Sciatic nerve (tissue), 2 donors: ENCODE data around the gene TNS3. TPM values are rescaled to one million over a fixed set of nuclear protein-coding genes. Genes with fewer than 3 reads are reported as not detected.

Experiments used
- ATAC-seq: fragments of 200-7000 bp; cut with Tn5 transposase; one replicate; pipeline ENCODE4 v1.9.1; 2020; ENCODE audit warnings: mild to moderate bottlenecking, moderate library complexity
- DNase-seq: peaks from one replicate; pipeline ENCODE4 v3.0.0-alpha.2; 2020; ENCODE audit warnings: low spot score
- intact Hi-C: fragments of 100-400 bp; cut with DNase I; formaldehyde crosslinking; loops from one replicate; pipeline ENCODE4 v1.14.2; 2022
- total RNA-seq: library from RNA; stranded (reverse); fragmentation: NEBNext Ultra II Directional; extraction: Animal tissue kit (Norgen Biotek cat#: 25700); gene quantifications from one replicate; pipeline ENCODE4 v1.2.1, GENCODE V29; 2021
- donor health status: DM: no; HTN: no; CAD: no.
- donor health status: DM: no; HTN: no; CAD: no.

The TNS3 gene
- total RNA-seq, 1 donor from 2014 or later, result 230 TPM

DNA sequence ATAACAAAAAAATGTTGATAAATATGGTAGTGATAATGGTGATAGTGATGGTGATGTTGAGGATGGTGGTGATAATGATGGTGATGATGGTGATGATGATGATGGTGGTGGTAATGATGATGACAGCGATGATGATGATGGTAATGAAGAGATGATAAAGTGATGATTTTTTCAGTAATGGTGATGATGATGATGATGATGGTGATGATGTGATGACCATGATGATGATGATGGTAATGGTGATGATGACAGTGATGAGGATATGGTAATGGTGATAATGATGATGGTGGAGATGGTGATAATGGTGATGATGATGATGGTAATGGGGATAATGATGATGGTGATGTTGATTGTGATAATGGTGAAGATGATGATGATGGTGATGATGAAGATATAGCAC lies 321.6 kb downstream of the TNS3 start:
- ATAC-seq (no peak), DNase-seq (no peak)
- intact Hi-C loops, result loop anchor here (10.0 kb wide), 1 partner anchor 715 kb away; the partner anchor contains the start of gene HUS1

- intact Hi-C loops, result loop anchor here (10.0 kb wide), 1 partner anchor 715 kb away; the partner anchor contains the start of gene HUS1
- DNase-seq (no peak), ATAC-seq (no peak)
Measured at GRCh38 chr7:47259682-47260081, 322.2 kb downstream of the TNS3 start.

DNA sequence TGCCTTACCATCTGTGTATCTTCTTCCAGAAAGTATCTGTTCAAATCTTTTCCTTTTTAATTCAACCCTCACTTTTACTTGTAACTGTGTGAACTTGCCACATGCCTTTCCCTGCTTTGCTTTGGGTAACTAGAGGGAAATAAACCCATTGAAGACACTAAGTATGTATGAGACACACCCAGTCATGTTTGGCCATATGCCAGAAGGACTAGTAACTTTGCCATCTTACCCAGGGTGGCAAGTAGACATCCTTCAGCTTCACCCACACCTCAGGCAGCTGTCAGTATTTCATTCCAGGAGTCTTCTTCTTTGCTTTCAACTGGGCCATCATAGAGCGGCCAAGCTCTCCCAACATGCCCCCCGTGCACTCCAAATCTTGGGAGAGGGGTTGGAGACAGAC lies 323.1 kb downstream of the TNS3 start:
- no peak for DNase-seq
- intact Hi-C loops, result no loop called here

DNA sequence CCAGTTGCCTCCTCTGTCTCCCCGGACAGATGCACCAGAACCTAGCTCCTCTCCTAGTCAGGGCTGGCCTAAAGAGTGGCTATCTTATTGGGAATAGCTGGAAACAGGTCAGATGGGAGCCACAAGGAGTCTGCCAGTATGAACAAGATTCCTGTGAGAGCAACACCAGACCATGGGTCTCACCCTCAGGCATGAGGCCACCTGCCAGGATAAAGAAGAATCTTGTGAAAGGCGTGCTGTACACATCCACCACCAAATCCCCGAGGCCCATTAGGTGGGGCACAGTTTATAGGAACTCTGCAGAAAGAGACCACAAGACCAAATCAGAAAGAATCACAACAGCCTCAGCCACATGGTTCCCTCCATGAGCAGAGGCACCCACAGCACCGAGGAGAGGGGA lies 325.9 kb downstream of the TNS3 start:
- ATAC-seq (peak; percentile 47), DNase-seq (no peak)
- intact Hi-C loops, result no loop called here

More for the DNA sequence above, 323.1 kb downstream of the TNS3 start:
- no peak for ATAC-seq

DNA sequence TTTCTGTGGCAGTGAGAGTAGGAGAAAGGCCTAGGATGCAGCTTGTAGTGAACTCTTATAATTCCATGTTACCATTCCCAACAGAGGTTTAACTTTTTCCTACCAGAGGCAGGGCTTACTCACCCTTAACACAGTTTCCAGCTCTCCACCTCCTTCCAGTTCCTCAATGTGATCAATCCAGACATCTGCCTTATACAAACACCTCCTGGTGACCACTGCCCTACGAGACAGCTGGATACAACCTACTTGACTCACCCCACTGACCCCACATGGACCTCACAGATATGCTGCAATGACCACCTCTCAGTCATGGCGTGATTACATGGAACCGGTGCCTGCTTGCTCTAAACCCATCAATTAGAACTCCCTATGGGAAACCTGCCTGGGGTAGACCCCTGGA lies 326.5 kb downstream of the TNS3 start:
- DNase-seq (no peak), ATAC-seq (no peak)
- intact Hi-C loops, result no loop called here

DNA sequence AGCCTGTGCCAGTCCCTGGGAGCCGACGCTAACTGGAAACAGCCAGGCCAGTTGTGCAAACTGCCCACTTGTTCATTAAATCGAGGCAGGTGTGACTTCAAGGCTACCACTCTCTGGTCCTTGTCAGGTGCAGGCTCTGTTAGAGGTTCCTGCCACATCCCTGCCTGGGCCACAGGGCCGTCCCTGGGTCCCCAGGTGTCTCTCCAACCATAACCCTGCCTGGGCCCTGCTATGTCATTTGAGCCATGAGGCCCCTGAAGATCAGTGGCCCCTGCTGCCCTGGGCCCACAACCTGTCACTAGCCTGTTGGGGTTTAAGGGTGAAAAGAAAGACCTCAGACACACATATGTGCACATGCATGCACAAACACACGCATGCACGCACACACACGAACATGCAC lies 326.9 kb downstream of the TNS3 start:
- no peak for ATAC-seq
- DNase-seq, result no peak
- intact Hi-C loops, result no loop called here

DNA sequence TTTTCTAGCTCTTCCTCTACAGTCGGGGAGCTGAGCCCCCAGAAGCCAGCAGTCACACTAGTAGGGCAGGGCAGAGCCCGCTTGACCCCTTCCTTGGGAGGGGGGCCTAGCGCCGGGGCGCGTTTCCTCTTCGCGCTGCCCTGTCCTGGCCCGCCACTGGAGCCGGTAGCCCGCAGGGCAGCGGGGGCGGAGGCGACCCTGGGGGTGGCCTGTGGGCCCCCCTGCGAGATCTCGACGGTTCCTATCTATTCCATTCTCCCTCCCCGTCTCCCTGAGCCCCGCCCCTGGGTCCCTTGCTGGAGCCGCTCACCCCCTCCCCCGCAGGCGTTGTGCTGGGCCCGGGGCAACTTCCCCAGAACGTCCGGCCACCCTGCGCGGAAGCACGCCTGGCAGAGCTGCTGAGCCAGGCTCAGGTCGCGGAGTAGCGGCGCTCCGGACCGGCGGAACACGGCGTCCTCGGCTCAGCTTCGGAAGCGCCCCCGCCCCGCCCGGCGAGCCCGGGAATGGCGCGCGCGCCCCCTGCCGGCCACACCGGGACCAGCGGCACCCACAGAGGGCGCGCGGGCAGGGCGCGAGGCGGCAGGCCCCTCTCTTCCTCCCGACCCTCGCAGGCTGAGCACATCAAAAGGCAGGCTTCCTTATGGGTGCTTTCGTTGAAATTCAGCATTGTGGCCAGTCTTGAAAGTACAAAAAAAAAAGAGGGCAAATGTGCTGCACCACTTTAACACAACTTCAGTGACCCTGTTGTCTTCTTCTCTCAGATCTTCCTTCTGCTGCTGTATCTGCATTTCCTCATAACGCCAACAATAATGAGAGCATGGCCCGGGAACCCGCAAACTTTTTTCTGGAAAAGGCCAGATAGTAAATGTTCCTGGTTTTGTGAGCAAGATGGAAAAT lies 327.6 kb downstream of the TNS3 start:
- intact Hi-C loops, result no loop called here
- ATAC-seq, result peak; percentile 85
- DNase-seq, result peak; percentile 87

DNA sequence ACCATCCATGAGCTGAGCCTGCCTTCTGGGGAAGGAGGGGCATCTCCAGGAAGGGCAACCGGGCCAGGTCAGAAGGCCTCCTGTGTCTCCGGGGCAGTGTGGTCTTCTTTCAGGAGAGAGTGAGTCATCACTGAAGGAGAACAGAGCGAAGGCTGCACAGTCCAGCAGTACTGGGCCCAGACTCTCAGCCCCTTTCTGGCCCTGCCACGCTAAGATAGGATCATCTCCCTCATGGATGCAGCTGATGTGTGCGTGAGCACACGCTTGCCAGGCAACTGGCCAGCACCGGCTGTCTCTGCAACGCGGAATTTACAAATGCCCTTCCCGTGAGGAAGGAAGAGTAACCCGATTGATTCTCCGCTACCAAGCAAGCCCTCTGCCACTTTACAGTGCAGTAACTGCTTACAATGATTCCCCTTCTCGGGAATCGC lies 328.2 kb downstream of the TNS3 start:
- ATAC-seq (peak; percentile 86), DNase-seq (no peak)
- intact Hi-C loops, result no loop called here

- intact Hi-C loops, result no loop called here
- DNase-seq (no peak), ATAC-seq (no peak)
Measured at GRCh38 chr7:47252675-47253074, 329.2 kb downstream of the TNS3 start.

DNA sequence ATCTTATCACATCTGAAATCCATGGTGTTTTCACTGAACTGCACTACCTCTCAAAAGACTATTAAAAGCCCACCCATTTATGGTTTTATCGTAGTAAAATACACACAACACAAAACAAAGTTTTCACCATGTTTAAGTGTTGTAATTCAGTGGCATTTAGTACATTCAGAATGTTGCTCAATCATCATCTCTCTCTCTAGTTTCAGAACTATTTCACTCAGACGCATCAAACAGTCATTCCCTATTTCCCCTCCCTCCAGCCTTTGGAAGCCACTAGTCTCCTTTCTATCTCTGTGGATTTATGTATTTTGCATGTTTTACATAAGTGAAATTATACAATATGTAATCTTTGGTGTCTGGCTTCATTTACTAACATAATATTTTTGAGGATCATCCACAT lies 332.6 kb downstream of the TNS3 start:
- no peak for DNase-seq
- intact Hi-C loops, result no loop called here
- no peak for ATAC-seq

- intact Hi-C loops, result no loop called here
- DNase-seq (no peak), ATAC-seq (peak; percentile 54)
Measured at GRCh38 chr7:47248797-47249196, 333.1 kb downstream of the TNS3 start.

GRCh38 chr7:47247132-47247531 lies 334.8 kb downstream of the TNS3 start:
- no peak for DNase-seq
- no peak for ATAC-seq
- intact Hi-C loops, result no loop called here

DNA sequence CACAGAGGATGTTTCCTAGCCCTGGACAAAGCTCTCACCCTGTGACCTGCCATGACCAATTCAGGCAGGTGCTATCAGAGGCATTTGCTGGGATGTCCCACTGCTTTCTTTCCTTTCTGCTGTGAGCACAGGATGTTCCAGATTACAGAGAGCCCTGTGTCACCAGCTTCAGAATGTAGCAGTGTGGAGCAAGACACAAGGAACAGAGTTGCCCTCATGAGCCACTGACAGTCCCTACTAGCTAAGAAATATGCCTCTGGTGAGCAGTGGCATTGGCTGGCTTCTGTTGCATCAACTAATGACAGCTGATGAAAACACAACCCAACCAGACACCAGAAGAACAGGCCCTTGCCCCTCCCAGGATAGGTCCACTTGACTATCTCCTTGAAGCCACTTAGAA lies 337.2 kb downstream of the TNS3 start:
- intact Hi-C loops, result no loop called here
- no peak for ATAC-seq
- DNase-seq, result no peak

GRCh38 chr7:47241112-47242065 lies 340.5 kb downstream of the TNS3 start:
- intact Hi-C loops, result no loop called here
- DNase-seq, result no peak
- no peak for ATAC-seq

- no peak for DNase-seq
- peak; percentile 85 for ATAC-seq
- intact Hi-C loops, result no loop called here
Measured at GRCh38 chr7:47239931-47240421, 341.9 kb downstream of the TNS3 start.

DNA sequence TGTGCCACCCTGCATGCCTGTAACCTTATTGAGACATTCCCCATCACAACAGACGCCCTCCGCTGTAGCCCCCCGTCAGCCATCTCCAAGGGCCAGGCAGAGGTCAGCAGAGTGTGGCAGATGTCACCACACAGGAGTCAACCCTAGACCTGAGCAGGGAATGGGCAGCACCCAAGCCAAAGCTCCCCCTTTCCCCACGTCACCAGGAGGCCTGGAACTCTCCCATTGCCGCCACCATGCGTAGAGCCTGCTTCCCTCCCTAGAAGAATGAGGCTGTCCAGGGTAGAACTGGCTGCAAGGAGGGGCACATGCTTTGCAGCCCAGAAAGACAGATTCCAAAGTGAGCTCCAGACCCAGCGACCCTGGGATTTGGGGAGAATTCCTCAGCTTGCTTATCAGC lies 342.9 kb downstream of the TNS3 start:
- intact Hi-C loops, result no loop called here
- ATAC-seq (peak; percentile 37), DNase-seq (no peak)

DNA sequence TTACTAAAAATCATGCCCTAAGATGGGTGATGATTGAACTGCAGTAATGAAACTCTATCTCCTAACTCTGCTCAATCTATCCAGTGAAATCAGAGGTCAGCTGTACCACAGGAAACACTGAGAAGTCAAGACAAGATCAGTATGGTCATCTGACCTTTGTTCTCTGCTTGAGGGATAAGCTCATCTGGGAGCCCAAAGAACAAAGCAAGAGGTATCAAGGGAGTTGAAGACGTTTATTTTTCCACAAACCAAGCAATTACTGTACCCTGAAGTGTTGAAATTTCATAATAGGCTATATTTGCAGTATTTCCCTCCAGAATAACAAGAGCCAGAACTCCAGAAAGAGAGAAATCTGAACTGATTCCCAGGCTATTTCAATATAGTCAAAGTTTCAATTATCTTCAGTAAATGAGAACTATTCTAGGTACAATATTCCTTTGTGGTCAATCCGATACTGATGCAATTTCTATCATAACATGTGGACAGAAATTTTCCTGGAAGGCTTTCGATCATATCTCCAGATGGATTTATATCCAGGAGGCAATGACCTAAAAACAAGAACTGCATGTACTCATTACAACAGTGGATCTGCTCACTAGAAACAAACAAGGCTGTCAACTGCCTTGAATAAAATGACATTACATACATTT lies 345.3 kb downstream of the TNS3 start:
- intact Hi-C loops, result no loop called here
- ATAC-seq (peak; percentile 68), DNase-seq (no peak)

GRCh38 chr7:47233996-47234395 lies 347.9 kb downstream of the TNS3 start:
- DNase-seq, result no peak
- ATAC-seq, result no peak
- intact Hi-C loops, result no loop called here

DNA sequence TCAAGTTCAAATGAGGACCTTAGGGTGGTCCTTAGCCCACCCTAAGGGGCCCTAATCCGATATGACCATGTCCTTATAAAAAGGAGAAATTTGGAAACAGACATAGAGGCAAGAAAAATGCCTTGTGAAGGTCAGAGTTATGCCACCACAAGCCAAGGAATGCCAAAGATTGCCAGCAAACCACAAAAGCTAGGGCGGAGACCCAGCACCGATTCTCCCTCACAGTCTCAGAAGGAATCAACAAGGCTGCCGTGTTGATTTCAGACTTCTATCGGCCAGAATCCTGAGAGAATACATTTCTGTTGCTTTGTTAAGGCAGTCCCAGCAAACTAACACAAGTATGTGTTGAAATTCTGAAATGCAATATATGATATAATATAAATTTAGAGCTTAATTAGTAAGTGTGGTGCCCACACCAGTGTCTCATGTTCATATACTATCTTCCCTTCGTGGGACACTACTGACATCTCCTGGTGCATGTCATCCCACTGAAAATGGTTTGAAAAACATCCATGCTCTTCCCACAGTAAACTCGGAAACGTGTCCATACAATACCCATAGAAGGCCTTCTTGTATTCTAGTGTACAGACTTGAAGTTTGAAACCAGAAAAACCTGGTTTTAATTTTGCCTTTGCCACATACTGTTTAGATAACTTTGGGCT lies 349.0 kb downstream of the TNS3 start:
- no peak for ATAC-seq
- no peak for DNase-seq
- intact Hi-C loops, result no loop called here
